ENCODE results near the gene CACNA1E.

- TF ChIP-seq POLR2A (IDR thresholded peaks at IDR 0.05) (no peak), CTCF (IDR thresholded peaks at IDR 0.05 in 4 of 5, conservative IDR thresholded peaks at IDR 0.05 in 1 of 5) (no peak)
Observed at GRCh38 chr1:181541947-181542346, 58.6 kb downstream of the CACNA1E start.

Data from gastrocnemius medialis (tissue), 4 donors.